COR-L47 (cell line): ENCODE measurements around the gene OR7E24.
A peak's percentile ranks its signal among the peaks of the same experiment; 100 is the strongest.
"Not testable (repeated sequence)": the region's sequence is repeated elsewhere in the genome, so short reads cannot be mapped to it uniquely, and the experiment has no call there.

ENCODE experiments used
- DNase-seq: peaks from one replicate; lab custom pipeline; 2025; lab: John Stamatoyannopoulos, UW

The OR7E24 gene

DNA sequence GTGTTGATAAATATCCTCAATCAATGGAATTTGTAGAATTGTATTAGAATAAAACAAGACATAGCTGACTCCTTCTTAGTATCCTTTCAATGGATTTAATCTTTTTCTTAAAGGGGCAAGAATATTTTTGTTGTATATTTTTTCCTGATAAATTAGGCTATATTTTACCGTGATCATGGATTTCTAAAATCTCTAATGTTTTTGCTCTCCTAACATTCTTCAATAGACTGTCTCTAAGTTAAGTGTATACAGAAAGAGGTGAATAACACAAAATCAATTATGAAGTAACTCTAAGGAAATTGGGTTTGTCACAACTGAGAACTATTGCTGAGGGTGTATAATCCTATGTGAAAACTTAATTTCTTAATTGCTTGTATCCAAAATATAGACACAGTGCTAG, at the start of gene OR7E24:
Gene OR7E24, plus strand, starts transcription at position 301 of the 400 bp plus-strand sequence. CDS start 114 bp downstream, outside the sequence.
- DNase-seq, result no peak

- DNase-seq, result peak; percentile 44
Observed at GRCh38 chr19:9205501-9206113, 45.1 kb upstream of the OR7E24 start.

DNA sequence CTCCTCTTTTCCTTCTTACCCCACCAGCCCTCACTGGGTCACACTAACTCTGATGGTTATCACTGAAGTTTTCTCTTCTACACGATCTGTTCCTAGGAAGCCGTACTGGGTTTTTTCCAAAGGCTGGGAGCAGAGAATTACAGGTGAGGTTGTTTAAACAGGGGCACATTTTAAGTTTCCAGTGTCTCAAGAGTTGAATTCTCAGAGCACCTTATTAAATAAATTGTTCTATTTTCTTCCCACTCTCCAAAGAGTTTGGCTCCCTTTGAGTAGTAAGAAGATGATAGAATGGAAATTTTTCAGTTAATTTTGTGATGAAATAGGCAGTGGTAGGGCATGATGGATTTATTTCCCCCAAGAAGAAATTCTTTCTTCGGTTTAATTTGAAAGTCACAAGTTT, 31.2 kb upstream of the OR7E24 start, which contains the start of gene OR7D4:
Gene OR7D4, minus strand, starts transcription at position 101 of the 400 bp plus-strand sequence. CDS start 4,752 bp downstream, outside the sequence.
- DNase-seq, result no peak

DNA sequence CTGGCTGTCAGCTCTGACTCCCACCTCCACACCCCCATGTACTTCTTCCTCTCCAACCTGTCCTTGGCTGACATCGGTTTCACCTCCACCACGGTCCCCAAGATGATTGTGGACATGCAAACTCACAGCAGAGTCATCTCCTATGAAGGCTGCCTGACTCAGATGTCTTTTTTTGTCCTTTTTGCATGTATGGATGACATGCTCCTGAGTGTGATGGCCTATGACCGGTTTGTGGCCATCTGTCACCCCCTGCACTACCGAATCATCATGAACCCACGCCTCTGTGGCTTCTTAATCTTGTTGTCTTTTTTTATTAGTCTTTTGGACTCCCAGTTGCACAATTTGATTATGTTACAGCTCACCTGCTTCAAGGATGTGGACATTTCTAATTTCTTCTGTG, 506 bp downstream of the OR7E24 start:
- DNase-seq, result no peak

DNA sequence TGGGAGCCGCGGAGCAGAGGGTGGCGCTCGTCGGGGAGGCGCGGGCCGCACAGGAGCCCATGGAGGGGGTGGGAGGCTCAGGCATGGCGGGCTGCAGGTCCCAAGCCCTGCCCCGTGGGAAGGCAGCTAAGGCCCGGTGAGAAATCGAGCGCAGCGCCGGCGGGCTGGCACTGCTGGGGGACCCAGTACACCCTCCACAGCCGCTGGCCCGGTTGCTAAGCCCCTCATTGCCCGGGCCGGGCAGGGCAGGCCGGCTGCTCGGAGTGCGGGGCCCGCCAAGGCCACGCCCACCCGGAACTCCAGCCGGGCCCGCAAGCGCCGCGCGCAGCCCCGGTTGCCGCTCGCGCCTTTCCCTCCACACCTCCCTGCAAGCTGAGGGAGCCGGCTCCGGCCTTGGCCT, 32.8 kb downstream of the OR7E24 start:
- not testable (repeated sequence) for DNase-seq

DNA sequence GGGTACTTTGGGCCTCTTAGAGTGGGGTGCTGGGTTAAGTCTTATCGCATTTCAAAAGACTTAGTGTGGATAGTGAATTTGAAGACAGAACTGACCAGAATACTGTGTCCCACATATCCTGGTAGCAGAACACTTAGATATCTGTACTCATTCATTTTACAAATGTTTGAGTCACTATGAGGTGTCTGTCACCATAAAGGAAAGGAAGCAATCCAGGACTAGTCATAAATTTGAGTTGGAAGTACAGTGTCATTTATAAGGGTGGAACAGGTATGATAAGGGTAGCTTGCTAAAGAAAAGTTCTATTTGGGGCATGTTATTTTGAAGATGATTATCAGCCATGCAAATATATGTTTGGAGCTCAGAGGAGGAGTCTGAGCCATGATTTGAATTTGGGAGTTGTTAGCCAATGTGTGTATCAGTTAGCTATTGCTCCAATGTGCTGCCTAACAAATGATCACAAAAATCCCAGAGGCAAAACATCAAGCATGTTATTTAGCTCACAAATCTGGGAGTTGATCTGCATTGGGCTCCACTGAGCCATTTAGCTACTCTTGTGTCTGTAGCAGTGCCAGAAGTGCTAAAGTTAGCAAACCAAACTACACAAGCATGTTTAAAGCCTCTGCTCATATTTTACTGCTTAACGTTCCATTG, 38.6 kb downstream of the OR7E24 start:
- DNase-seq, result no peak

DNA sequence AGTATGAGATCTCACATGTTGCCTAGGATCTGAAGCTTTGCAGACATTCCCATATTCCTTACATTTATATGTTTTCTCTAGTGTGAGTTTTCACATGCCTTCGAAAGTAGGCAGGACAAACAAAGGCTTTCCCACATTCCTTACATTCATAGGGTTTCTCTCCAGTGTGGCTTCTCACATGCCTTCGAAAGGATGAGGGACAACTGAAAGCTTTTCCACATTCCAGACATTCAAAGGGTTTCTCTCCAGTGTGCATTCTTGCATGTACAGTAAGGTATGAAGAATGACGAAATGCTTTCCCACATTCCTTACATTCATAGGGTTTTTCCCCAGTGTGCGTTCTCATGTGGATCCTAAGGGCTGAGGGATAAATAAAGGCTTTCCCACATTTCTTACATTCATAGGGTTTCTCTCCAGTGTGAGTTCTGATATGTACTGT, 44.7 kb downstream of the OR7E24 start:
- no peak for DNase-seq

DNA sequence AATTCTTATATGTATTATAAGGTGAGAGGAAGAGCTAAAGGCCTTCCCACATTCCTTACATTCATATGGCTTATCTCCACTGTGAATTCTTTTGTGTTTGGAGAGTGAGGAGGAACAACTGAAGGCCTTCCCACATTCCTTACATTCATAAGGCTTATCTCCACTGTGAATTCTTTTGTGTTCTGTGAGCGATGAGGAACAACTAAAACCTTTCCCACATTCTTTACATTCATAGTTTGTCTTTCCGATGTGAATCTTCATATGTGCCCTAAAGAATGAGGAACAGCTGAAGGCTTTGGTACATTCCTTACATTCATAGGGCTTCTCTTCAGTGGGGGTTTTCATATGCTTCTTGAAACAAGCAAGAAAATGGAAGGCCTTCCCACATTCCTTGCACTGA, 45.6 kb downstream of the OR7E24 start:
- no peak for DNase-seq
